ENCODE measurements around the gene FRMD5. TPM values are rescaled to one million over a fixed set of nuclear protein-coding genes. Genes with fewer than 3 reads are reported as not detected.

FRMD5 gene
- total and polyA plus RNA-seq, 2 donors (not counting 1 experiment from before 2014, with no cell fraction given), result not detected

- ChIA-PET POLR2A (no interaction called here), CTCF (interaction anchor here (0.7 to 3.9 kb wide), 11 partner anchors 9 to 911 kb away, joined by 3 to 36 read pairs (median 4); no protein-coding TSS in a partner anchor)
- Mint-ChIP-seq H3K27ac (no peak overlapping the region), H3K27me3 (no peaks in the 10 kb centered on the region), H3K9me3 (ENCODE audit: insufficient read depth) (no peaks in the 10 kb centered on the region), H3K4me1 (peaks cover 5% of the 10 kb centered on the region), H3K4me3 (no peak overlapping the region)
- TF ChIP-seq EZH2 (IDR thresholded peaks at IDR 0.05; ENCODE audit: borderline replicate concordance, insufficient read depth, low read depth, low read length, poor library complexity, severe bottlenecking) (no peak), CTCF (IDR thresholded peaks at IDR 0.05) (peak; percentile 78)
- 17% methylated on average over 3 of the region's 8 CpGs for WGBS (ENCODE audit: insufficient coverage)
- Histone ChIP-seq H3K4me1 (ENCODE audit: control insufficient read depth in 2 of 2, insufficient read depth in 2 of 2, low read length in 2 of 2) (peaks cover 0 to 4% of the 10 kb centered on the region in 2 donors), H4K20me1 (ENCODE audit: control insufficient read depth, insufficient read depth, low read length, poor library complexity, severe bottlenecking) (no peaks in the 10 kb centered on the region), H3K79me2 (ENCODE audit: control insufficient read depth, insufficient read depth, low read length) (no peaks in the 10 kb centered on the region), H3K4me2 (replicated peaks; ENCODE audit: low read depth, low read length, poor library complexity, severe bottlenecking) (peak overlapping the region; percentile 26), H3K36me3 (replicated peaks in 1 of 2; ENCODE audit: control extremely low read depth in 1 of 2, control insufficient read depth in 1 of 2, extremely low read depth in 1 of 2, insufficient read depth in 2 of 2, low read length in 1 of 2) (no peaks in the 10 kb centered on the region), H3K9ac (ENCODE audit: low read length) (no peak overlapping the region), H3K27me3 (replicated peaks in 1 of 4; ENCODE audit: control extremely low read depth in 1 of 4, control insufficient read depth in 3 of 4, insufficient read depth in 4 of 4, low read length in 3 of 4) (no peaks in the 10 kb centered on the region), H3K4me3 (ENCODE audit: control extremely low read depth in 1 of 5, extremely low read depth in 1 of 5, insufficient read depth in 1 of 5, low read depth in 2 of 5, low read length in 4 of 5) (no peak overlapping the region), H3K27ac (ENCODE audit: low read length in 2 of 2) (no peak overlapping the region), H2AFZ (ENCODE audit: insufficient read depth, low read depth, low read length, poor library complexity, severe bottlenecking) (peak overlapping the region; percentile 27), H3K9me3 (ENCODE audit: control extremely low read depth in 1 of 3, control insufficient read depth in 2 of 3, insufficient read depth in 1 of 3, low read length in 2 of 3) (no peaks in the 10 kb centered on the region)
- peak; percentile 63 for ATAC-seq (ENCODE audit: low read depth)
- peak; percentile 71 for DNase-seq
- intact Hi-C loops (cut with micrococcal nuclease), result loop anchor here (1.0 to 10.0 kb wide), 2 partner anchors 162 to 311 kb away; no protein-coding TSS in a partner anchor
Observed at GRCh38 chr15:43903864-43904290, 291.2 kb downstream of the FRMD5 start.

- no peak overlapping the region for H2AFZ ChIP-seq (ENCODE audit: insufficient read depth, low read depth, low read length, poor library complexity, severe bottlenecking)
- H3K4me1 Mint-ChIP-seq, result peaks cover 5% of the 10 kb centered on the region
- TF ChIP-seq CTCF (IDR thresholded peaks at IDR 0.05), result no peak
- TF ChIP-seq EZH2 (IDR thresholded peaks at IDR 0.05; ENCODE audit: borderline replicate concordance, insufficient read depth, low read depth, low read length, poor library complexity, severe bottlenecking), result no peak
- H3K9me3 ChIP-seq (ENCODE audit: control extremely low read depth in 1 of 3, control insufficient read depth in 2 of 3, insufficient read depth in 1 of 3, low read length in 2 of 3), result no peaks in the 10 kb centered on the region
- intact Hi-C loops (cut with micrococcal nuclease), result loop anchor here (10.0 kb wide), 1 partner anchor 313 kb away; no protein-coding TSS in a partner anchor
- H3K9me3 Mint-ChIP-seq (ENCODE audit: insufficient read depth), result no peaks in the 10 kb centered on the region
- no peaks in the 10 kb centered on the region for H3K27me3 ChIP-seq (replicated peaks in 1 of 4; ENCODE audit: control extremely low read depth in 1 of 4, control insufficient read depth in 3 of 4, insufficient read depth in 4 of 4, low read length in 3 of 4)
- no peak overlapping the region for H3K4me3 ChIP-seq (ENCODE audit: control extremely low read depth in 1 of 5, extremely low read depth in 1 of 5, insufficient read depth in 1 of 5, low read depth in 2 of 5, low read length in 4 of 5)
- H4K20me1 ChIP-seq (ENCODE audit: control insufficient read depth, insufficient read depth, low read length, poor library complexity, severe bottlenecking), result no peaks in the 10 kb centered on the region
- ATAC-seq (ENCODE audit: low read depth) (no peak), DNase-seq (no peak)
- H3K4me2 ChIP-seq (replicated peaks; ENCODE audit: low read depth, low read length, poor library complexity, severe bottlenecking), result no peak overlapping the region
- WGBS (ENCODE audit: insufficient coverage), result 96% methylated on average over 7 of the region's 10 CpGs
- POLR2A ChIA-PET, result no interaction called here
- CTCF ChIA-PET, result interaction anchor here (0.6 to 3.9 kb wide), 2 partner anchors 164 to 396 kb away, joined by 4 to 36 read pairs; no protein-coding TSS in a partner anchor
- H3K79me2 ChIP-seq (ENCODE audit: control insufficient read depth, insufficient read depth, low read length), result no peaks in the 10 kb centered on the region
- no peaks in the 10 kb centered on the region for H3K27me3 Mint-ChIP-seq
- H3K9ac ChIP-seq (ENCODE audit: low read length), result no peak overlapping the region
- no peak overlapping the region for H3K4me3 Mint-ChIP-seq
- H3K27ac Mint-ChIP-seq, result no peak overlapping the region
- H3K36me3 ChIP-seq (replicated peaks in 1 of 2; ENCODE audit: control extremely low read depth in 1 of 2, control insufficient read depth in 1 of 2, extremely low read depth in 1 of 2, insufficient read depth in 2 of 2, low read length in 1 of 2), result no peaks in the 10 kb centered on the region
- peaks cover 0 to 4% of the 10 kb centered on the region in 2 donors for H3K4me1 ChIP-seq (ENCODE audit: control insufficient read depth in 2 of 2, insufficient read depth in 2 of 2, low read length in 2 of 2)
- H3K27ac ChIP-seq (ENCODE audit: low read length in 2 of 2), result no peak overlapping the region
Observed at GRCh38 chr15:43901495-43901894, 293.6 kb downstream of the FRMD5 start.
